Measurements from ENCODE around the gene ACVRL1. TPM values are rescaled to one million over a fixed set of nuclear protein-coding genes. Genes with fewer than 3 reads are reported as not detected.
"Not testable (repeated sequence)": the region's sequence is repeated elsewhere in the genome, so short reads cannot be mapped to it uniquely, and the experiment has no call there.

ACVRL1 gene
- total RNA-seq, 1 experiment from 2014 or later: 11.7 TPM

DNA sequence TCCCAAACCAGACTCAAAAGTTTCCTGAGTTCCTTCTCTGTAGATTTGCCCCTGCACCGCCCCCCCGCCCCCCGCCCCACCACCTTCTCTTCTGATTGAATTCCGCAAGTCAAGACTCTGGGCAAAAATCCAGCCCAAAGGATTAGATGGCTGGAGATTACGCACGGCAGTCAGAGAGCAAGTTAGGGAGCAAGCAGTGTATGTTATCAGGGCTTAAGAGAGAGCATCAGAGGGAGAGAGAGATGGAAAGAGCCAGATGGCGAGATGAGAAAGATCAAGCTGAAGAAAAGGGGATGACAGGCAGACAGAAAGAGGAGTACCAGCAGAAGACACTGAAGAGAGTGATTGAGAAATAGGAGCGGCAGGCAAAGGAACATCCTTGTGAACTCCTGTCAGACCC, 33.3 kb upstream of the ACVRL1 start:
- peak; percentile 29 for DNase-seq (ENCODE audit: low spot score)

DNA sequence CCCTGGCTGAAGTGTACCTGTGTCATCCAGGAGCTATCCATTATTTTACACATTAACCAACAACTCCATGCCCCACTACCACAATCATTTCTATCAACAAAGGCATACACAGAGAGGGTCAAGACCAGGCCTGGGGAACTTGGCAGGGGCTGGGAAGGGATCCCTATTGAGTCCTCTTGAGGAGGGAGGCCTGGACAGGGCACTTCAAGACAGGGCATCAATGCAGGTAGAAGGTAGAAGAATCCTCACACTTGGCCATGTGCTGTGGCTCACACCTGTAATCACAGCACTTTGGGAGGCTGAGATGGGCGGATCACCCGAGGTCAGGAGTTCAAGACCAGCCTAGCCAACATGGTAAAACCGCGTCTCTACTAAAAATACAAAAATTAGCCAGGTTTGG, 32.8 kb upstream of the ACVRL1 start:
- DNase-seq (ENCODE audit: low spot score): no peak

DNA sequence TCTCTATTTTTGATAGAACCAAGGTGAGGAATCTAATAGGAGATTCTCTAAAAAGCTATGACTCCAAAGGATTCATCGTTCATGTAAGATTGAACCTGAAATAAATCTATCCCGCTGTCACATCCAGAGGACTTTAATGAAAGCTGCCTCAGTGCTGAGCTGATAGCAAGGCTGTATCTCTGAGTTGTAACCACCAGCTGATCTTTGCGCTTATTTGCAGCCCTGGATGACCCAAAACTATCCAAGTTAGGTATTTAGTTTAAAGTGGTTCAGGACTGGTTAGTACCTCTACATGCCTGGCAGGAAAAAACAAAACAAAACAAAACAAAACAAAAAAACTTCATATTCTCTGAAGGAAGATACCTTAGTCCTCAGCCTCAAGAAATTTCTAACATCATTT, 28.2 kb upstream of the ACVRL1 start:
- DNase-seq (ENCODE audit: low spot score): no peak

DNA sequence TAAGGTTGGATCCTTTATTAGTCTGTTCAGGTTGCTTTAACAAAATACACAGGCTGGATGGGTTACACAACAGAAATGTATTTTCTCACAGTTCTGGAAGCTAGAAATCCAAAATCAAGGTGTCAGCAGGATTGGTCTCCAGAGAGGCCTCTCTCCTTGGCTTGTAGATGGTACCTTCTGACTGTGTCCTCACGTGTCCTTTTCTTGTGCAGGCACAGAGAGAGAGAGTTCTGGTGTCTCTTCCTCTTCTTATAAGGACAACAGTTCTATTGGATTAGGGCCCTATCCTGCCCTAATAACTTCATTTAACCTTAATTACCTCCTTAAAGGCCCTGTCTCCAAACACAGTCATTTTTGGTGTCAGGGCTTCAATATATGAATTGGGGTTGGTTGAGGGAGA, 24.0 kb upstream of the ACVRL1 start:
- no peak for DNase-seq (ENCODE audit: low spot score)

DNA sequence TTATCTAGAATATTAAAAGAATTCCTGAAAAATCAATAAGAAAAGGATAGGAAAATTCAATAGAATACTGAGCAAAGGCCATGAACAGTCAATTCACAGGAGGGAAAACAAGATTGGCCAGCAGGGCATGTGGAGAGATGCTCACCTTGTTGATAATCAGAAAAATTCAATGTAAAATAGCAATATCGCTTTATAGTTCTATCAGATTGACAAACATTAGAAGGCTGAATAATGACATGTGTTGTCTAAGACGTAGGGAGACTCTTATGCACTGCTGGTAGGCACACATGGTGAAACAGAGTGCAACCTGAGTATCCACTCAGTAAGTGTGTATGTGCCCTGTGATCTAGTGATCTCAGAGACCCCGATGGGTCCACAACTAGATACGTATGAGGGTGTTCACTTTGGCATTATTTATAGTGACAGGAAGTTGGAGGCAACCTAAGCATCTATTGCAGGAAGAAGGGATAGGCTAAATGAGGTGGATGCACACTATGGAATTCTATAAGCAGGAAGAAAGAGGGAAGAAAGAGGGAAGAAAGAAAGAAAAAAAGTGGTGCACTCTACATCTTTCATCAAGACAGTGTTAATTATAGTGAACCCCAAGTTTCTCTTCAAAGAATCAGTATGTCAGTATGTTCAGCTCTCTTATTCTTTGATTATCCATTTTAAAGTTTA, 23.2 kb upstream of the ACVRL1 start:
- DNase-seq (ENCODE audit: low spot score): no peak

DNA sequence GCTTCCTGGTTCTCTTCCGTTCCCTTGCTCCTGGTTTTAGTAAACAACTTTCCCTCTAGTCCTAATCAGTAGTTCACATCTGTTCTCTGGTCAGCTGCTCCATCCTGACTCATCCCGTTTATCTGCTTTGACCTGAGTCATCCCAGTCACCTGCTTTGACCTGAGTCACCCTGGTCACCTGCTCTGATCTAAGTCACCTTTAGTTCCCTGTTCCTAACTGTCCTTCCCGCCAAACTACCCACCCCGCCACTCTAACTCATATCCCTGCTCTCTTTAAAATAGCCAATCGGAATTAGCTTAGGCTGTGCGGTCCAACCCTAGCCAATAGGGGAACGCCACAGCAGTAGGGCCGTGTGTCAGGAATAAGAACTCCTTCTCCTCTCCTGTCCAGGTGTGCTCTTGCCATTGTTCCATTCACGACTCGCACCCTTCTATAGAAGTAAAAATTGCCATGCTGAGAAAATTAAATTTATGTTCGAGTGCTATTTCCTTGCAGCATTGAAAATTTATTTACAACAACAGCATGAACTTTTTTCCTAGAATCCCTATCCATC, 22.6 kb upstream of the ACVRL1 start:
- DNase-seq (ENCODE audit: low spot score): peak; percentile 95

DNA sequence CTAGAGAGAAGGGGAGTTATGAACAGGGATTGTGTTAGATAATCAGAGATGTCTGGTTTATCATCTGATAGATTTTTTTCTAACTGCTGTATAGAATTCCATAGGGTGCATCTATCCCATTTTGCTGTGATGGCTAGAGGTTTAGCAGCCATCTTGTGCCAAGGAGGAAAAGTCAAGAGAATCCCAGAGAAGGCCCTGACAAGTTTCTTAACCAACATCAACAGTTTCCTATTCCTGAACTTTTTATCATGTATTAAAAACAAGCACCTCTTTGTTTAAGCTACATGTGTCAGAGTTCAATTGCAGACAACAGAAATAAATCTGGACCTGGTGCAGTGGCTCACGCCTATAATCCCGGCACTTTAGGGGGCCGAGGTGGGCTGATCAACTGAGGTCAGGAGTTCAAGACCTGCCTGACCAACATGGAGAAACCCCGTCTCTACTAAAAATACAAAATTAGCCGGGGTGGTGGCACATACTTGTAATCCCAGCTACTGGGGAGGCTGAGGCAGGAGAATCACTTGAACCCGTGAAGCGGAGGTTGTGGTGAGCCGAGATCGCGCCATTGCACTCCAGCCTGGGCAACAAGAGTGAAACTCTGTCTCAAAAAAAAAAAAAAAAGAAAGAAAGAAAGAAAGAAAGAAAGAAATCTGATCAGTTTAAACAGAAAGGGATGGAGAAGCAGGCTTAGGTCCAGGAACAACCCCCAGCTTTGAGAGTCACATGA, 21.8 kb upstream of the ACVRL1 start:
- DNase-seq (ENCODE audit: low spot score): not testable (repeated sequence)

DNA sequence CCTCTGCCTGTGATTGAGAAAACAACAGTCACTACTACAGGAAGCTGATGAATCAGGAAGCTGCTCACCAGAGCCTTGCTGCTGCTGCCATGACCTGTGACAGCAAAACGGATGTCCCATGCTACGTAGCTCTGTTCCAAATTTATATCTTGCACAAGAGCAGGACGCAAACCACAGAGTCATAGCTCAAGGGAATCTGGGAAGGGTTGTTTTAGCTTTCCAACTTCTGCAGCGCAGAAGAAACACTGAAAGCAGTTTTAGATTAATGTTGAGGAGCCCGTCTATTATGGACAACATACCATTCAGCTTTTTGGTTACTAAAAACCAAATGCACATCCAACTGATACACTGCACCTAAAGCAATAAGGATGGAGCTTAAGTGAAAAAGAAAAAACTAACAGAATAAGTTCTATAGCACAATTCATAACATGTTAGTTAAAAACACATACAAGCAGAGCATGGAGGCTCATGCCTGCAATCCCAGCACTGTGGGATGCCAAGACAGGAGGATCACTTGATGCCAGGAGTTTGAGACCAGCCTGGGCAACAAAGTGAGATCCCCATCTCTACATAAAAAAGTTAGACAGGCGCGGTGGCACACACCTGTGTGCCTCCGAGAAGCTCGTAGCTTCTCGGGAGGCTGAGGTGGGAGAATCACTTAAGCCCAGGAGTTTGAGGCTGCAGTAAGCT, 21.1 kb upstream of the ACVRL1 start:
- peak; percentile 94 for DNase-seq (ENCODE audit: low spot score)

DNA sequence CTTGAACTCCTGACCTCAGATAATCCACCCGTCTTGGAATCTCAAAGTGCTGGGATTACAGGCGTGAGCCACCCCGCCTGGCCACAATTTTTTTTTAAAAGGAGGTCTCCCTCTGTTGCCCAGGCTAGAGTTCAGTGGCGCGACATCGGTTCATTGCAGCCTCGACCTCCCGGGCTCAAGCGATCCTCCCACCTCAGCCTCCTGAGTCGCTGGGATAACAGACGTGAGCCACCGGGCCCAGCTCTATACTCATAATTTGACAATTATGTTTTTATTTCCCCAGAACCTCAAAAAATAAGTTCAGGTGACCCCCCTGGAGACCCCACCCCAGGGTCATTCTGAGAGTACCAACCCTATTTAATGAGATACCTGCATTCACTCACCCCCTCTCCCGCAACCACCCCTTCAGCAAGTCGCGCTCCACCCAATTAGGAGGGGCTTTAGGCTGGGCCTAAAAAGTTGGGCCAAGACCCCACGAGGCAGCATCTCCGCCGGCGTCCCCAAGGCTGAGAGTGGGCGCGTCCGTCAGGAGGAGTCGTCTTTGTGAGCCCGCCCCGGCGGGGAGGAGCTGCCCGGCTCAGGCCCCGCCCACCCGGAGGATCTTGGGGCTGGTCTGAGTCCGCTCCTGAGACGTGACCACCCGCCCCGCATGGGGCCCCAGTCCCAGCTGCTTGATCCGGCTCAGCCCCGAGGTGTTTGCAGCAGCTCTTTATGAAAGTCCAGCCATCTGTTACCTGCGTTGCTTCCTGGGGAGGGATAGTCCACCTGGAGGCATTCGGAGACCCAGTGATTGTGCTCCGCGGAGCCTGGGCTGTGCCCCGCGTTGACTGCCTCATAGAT, 19.6 kb upstream of the ACVRL1 start, which contains the start of gene ANKRD33:
TSS of gene ANKRD33 (plus strand) at position 628 of the 840 bp plus-strand sequence. CDS start at position 712, 84 bp downstream.
- no peak for DNase-seq (ENCODE audit: low spot score)

DNA sequence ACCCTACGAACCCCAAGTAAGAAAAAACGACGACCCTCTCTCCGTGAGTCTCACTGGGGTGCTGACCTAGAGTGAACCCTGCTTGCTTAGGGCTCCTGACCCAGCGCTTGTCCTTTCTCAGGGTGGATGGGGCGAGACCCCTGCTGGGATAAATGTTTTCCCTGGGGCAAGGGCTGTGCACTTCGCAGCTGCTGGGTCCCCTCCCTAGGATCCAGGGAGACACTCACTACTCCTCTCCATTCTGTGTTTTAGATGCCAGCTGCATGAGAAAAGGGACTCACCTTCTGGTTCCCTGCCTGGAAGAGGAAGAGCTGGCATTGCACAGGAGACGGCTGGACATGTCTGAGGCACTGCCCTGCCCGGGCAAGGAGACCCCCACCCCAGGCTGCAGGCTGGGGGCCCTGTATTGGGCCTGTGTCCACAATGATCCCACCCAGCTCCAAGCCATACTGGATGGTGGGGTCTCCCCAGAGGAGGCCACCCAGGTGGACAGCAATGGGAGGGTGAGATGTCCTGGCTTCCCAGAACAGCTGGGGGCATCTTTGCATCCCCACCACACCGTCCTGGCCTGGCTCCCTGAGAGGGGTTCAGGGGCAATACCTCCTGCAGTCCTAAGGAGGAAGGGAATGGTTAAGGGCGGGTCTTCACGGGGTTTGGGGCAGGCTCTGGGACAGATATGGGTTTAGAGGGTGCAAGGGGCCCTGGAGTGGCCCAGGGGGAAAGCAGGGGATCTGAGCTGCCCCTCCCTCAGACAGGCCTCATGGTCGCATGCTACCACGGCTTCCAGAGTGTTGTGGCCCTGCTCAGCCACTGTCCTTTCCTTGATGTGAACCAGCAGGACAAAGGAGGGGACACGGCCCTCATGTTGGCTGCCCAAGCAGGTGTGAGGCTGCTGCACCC, 18.7 kb upstream of the ACVRL1 start:
- DNase-seq (ENCODE audit: low spot score): no peak

DNA sequence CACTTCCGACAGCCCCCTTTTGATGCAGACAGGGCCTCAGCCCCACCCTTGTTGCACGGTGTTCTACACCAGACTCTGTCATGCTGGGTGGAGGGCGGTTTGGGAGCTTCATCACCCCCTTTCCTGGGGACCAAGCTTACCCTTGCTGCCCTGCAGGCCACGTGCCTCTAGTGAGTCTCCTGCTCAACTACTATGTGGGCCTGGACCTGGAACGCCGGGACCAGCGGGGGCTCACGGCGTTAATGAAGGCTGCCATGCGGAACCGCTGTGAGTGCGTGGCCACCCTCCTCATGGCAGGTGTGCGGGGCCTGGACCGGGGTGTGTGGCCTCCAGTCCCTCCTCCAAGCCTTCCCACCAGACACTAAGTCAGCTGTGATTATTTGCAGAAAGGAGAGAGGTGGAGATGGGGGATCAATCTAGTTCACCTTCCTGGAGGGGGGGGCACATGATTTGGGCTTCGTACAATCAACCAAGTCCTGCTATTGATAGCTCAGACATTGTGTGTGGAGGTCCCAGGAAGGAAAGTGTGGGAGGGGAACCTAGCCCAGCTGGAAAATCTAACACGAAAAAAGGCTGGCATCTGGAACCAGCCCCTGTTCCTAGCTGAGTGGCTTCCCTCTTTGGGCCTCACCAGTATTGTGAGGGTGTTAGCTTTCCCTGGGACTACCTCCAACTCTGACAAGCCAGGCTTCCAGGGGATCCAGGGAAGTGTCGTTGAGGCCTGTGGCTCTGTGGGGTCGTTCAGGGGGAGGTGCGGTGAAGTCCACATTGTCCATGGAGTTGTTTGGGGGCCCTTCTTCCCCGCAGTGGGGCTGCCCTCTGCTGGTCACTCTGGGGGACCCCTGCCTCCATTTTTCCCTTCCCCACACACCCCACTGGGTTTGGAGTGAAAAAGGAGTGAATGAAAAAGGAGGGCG, 17.8 kb upstream of the ACVRL1 start:
- no peak for DNase-seq (ENCODE audit: low spot score)

DNA sequence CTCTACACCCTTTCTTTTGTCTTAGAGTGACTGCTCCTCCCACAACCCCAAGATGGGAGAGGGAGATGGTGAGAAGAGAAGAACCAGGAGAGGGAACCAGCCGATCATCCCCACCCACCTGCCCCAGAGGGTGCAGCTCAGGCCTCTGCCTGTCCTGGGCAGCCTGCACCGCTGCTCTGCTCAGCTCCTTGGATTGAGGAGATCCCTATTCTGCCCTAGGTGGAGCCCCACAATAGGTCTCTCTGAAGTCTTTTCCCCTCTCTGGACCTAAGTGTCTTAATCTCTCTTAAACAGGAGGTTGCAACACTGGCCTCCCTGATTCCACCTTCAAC, 17.2 kb upstream of the ACVRL1 start:
- no peak for DNase-seq (ENCODE audit: low spot score)

DNA sequence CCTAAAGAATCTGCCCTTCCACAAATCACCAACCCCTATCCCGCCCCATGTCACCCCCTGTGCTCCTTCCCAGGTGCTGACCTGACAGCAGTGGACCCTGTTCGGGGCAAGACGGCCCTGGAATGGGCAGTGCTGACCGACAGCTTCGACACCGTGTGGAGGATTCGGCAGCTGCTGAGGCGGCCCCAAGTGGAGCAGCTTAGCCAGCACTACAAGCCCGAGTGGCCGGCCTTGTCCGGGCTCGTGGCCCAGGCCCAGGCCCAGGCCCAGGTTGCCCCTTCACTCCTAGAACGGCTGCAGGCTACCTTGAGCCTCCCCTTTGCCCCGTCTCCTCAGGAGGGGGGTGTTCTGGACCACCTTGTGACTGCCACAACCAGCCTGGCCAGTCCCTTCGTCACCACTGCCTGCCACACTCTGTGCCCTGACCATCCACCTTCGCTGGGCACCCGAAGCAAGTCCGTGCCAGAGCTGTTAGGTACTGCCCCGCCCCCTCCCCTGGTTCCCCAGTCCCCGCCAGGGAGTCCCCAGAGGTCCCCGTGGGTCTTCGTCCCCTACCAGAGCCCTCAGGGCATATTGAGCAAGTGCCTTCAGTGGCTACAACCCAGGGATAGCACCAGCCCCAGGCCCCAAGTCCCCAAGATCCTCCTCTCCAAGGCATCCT, 16.7 kb upstream of the ACVRL1 start:
- DNase-seq (ENCODE audit: low spot score): no peak

DNA sequence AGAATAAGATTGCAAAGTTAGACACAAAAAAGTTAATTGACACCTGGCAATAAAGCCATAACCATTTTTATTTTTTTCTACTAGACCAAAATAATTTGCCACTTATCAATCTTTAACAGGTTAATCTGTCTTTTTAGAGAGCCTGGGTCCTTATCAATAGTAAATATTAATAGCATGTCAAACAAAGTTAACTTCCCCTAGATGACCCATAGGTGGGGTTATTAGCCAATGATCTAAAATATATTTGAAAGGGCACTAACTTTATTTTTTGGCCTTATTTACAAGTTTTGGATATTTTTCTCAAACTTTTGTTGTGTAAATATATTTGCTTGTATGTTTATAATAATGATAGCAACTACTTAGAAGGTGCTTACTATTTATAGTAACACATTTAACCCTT, 15.5 kb upstream of the ACVRL1 start:
- DNase-seq (ENCODE audit: low spot score): peak; percentile 21

DNA sequence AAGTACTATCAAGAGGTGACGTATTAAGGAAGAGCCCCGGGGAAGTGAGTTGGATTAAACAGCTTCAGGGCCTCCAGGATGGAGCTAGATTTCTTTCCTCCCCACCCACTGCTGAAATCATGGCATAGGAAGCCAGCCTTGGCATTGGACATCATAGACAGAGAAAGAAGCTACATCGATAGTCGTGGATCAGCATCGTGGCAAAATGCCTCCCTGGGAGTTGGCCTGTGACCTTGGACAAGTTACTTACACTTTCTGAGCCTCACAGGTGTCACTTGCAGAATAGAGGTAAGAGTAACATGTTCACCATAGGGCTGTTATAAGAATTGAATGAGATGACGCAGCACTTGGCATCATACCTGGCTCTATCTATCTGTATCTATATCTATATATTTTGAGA, 13.5 kb upstream of the ACVRL1 start:
- no peak for DNase-seq (ENCODE audit: low spot score)

DNA sequence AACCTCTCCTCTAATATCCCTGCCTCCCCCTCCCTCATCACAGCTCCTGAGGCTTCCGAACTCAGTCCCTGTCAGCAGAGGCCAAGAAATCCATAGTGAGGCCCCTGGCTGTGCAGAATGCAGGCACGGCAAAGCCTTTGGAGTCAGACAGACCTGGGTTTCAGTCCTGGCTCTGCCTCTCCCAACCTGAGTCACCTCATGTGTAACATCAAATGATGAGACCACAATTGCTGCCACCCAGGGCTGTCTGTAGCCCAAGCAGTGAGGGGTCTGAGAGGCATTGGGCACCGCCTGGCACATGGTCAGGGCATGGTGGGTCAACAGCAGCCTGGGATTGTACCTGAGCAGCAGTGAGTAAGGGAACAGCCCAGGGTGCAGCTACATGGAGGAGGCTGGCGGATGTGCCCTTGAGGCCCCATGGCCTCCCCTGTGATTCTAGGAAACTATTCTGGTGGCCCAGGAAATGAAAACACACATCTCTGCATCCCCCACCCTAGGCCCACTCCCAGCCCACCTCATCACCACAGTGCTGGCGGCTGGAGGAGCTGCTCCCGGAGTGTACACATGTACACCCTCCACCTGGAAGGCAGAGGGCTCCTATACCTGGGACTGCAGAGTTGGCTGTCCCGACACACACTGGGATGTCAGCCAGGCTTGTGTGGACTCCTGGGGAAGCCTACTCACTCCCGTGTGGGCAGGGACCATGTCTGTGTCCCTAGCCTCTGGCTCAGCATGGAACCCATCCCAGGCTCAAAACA, 11.7 kb upstream of the ACVRL1 start:
- DNase-seq (ENCODE audit: low spot score): no peak

DNA sequence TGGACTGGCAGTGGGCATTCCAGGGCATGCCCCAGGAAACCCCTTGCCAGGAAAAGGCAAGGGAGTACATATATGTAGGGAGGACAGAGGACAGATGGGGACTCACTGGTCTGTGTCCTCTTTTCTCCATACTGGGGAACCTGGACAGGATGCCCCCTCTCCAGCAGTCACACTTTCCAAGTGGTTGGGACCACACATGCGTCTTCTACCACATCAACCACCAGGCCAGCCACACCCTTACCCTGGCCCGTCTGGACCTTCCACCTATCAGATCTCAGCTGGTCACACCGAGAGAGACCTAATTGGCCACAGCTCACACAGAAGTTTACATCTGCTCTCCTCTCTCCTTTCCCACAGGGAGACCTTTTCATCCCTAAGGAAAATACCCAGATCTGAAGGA, 11.1 kb upstream of the ACVRL1 start:
- no peak for DNase-seq (ENCODE audit: low spot score)

DNA sequence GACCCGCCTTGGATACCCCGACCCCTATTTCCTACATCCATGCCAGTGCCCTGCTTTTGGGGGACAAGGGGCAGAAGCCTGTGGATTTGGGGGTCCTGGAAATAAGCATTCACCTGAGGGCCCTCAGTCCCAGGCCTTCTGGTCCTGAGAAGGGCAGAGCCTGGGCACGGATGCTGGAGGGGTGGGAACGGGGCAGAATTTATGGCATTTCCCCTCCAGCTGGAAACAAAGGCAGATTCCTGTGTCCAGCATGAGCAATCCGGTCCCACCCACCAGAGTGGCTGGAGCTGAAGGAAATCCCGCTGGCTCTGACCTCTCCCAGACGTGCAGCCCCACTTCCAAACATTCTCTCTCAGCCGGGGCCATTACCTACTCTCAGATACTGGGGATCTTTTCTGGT, 10.1 kb upstream of the ACVRL1 start:
- DNase-seq (ENCODE audit: low spot score): no peak
